SW 1271 (cell line): Measurements from ENCODE around the gene PLSCR2.
"Not testable (repeated sequence)": the region's sequence is repeated elsewhere in the genome, so short reads cannot be mapped to it uniquely, and the experiment has no call there.

Source experiments
- DNase-seq, 2 experiments: peaks; one replicate each; lab custom pipeline; 2025; lab: John Stamatoyannopoulos, UW

The PLSCR2 gene

GRCh38 chr3:146469150-146470017, at the start of gene PLSCR2:
TSS of gene PLSCR2 (minus strand) at chr3:146469561. CDS start at chr3:146459904, 9,657 bp downstream.
- DNase-seq, result no peak

GRCh38 chr3:146517684-146518435, 48.5 kb upstream of the PLSCR2 start:
- DNase-seq, result no peak

- DNase-seq, result peak in 1 of 2 experiments; percentile 9
These were observed 44.2 kb upstream of the PLSCR2 start for GRCh38 chr3:146513386-146514051.

DNA sequence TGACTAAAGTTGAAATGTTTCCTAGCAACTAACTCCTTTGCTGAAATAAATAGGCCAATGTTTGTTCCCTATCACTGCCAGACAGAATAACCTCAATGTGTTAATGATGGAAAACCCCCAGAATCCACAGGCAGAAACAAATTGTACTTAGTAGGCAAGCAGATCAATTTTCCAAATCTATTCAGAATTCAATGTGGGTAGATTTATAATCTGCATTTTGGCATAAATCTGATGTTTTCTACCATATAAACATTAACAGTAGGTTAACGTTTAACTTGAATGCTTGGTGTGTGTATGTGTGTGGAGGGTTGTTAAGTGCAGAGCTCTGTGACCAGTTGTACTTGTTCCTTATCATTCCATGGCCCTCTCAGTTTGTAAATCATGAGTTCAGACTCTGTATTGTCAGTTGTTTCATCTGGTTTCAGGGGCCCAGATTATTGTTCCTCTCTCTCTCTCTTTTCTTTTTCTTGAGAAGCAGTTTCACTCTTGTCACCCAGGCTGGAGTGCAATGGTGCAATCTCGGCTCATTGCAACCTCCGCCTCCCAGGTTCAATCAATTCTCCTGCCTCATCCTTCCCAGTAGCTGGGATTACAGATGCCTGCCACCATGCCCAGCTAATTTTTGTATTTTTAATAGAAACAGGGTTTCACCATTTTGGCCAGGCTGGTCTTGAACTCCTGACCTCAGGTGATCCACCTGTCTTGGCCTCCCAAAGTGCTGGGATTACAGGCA, 42.2 kb upstream of the PLSCR2 start:
- DNase-seq, result no peak

DNA sequence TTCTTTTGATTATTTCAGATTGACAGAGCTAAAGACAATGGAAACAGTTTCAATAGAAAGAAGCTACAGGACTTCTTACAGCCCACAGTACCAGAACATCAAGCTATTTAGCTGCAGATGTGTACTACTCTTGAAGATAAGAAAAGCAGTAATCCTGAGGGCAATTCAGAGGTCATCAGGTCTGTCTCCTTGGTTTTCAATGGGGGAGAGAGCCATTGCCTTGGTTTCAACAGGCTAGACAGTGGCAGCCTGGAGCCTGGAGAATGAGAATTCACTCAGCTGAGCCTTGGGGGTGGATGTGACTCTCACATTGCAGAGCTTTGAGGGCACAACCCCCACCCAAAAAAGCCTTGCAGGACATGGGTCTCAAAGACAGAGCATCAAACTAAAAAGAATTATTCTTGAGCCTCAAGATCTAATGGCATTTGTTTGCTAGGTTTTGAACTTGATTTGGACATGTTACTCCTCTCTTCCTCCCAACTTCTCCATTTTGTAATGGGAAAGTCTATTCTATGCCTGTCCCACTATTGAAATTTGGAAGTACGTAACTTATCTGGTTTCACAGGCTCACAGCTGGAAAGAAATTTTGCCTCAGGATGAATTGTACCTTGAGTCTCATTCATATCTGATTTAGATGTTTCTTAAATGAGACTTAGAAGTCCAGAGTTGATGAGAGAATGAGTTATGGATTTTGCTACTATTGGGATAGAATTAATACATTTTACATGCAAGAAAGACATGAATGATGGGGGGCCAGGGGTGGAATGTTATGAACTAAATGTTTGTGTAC, 38.2 kb upstream of the PLSCR2 start:
- DNase-seq, result no peak

GRCh38 chr3:146505516-146505915, 36.2 kb upstream of the PLSCR2 start:
- DNase-seq, result no peak

GRCh38 chr3:146504498-146505197, 35.3 kb upstream of the PLSCR2 start:
- DNase-seq, result no peak

DNA sequence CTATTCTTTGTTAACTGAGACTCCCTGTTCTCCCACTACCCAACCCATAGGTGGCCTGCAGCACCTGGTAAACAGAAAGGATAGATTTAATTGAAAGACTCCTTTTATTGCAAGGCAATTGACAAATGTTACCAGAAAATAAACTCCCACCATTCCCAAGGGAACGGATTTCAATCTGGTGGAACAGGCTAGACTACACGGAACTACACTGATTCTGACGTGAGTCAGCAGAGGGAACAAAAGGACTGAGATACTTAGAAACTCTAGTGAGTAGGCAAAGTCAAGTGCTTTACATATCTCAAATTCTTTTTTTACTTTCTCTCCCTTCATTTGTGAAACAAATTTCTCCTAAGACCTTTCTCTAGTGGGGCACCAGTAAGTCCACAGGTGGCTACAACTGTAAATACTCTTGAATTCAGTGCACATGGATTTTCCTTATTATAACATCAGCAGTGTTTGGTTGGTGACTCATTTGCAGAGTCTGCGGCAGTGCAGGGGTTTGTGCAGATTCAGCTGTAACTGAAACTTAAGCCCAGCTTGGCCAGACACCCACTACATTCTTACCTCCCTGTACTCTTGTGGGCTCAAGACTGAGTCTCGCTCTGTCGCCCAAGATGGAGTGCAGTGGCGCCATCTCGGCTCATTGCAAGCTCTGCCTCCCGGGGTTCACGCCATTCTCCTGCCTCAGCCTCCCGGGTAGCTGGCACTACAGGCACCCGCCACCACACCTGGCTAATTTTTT, 34.3 kb upstream of the PLSCR2 start:
- no peak for DNase-seq

- DNase-seq, result no peak
These were observed 33.6 kb upstream of the PLSCR2 start for GRCh38 chr3:146502887-146503460.

DNA sequence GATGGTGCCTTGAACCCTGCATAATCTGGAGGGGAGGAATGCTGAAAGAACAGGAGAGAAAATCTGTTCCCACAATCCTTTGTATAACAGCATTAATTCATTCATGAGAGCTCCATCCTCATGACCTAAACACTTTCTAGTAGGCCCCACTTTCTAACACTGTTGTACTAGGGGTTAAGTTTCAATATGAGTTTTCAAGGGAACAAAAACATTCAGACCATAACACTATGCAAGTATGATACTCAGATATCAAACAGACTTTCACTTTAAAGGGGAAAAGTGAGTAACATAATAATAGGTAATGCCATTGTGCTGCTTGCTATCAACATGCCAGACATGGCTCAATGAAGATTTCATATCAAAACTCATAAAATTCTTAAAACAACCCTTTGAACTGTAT, 32.4 kb upstream of the PLSCR2 start:
- DNase-seq, result no peak

DNA sequence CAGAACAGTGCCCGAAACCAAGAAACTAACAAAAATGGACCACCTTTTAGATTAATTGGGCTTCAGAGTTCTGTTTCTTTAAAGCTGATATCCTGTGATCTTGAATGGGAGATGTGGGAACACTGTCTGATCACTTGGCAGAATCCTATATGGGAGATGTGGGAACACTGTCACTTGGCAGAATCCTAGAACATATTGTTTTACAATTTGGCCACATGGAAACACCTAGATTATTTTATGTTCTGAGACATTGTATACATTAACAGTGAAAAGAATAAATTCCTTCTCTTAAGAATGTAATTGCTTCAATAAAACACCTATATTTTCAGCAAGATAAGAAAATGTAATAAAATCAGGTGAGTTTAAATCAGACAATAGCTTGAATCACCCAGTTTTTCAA, 30.3 kb upstream of the PLSCR2 start:
- no peak for DNase-seq

- no peak for DNase-seq
These were observed 28.8 kb upstream of the PLSCR2 start for GRCh38 chr3:146498002-146498736.

GRCh38 chr3:146497145-146497843, 27.9 kb upstream of the PLSCR2 start:
- not testable (repeated sequence) for DNase-seq

DNA sequence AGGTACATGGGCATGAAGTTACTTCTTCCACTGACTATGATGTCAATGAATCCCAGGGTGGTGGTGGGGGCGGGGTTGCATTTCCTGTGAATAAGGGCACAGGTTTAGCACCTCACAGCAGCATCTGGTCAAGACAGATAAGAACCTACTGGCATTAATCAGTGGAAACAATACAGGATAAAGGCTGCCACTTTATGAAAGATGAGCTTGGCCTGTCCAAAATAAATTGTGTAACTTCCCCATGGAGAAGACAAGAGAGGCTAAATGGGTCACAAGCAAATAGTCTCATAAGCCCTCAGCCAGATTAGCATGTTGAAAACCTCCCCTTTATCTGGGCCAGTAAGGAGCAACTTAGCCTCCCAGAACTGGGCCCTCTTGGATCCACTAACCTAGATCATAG, 27.4 kb upstream of the PLSCR2 start:
- DNase-seq, result no peak

DNA sequence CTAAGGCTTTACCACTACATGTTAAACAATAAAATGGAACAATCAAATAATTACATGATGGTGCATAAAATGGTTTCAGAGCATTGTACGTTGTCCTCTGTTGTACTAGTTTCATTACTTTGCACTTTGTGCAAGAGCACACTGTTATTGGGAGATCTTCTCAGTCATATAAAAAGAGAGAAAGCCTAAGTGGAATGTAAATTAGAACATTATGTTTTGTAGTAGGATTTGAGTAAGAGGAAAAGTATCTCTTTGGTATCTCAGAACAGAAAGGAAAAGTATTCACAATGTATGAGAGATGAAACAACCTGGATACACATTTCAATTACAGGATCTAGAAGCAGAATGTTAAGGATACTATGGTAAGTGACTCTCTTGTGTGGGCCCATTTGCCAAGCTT, 26.9 kb upstream of the PLSCR2 start:
- DNase-seq, result no peak

DNA sequence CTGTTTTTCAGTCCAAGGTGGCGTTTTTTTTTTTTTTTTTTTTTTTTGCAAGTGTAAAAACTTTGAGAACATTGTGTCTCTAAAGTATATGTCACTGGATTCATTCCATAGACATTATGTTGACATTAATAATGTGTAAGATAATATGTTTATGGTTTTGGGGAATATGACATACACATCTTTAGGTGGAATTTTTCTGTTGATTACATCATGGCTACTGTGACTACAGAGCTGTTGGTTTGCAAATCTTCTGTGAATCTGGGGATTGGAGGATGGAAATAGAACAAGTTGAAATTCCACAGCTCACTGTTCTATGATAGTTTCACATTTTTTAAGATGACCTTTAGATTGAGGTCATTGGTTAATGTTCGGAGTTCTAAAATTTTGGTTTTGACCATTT, 24.4 kb upstream of the PLSCR2 start:
- no peak for DNase-seq

DNA sequence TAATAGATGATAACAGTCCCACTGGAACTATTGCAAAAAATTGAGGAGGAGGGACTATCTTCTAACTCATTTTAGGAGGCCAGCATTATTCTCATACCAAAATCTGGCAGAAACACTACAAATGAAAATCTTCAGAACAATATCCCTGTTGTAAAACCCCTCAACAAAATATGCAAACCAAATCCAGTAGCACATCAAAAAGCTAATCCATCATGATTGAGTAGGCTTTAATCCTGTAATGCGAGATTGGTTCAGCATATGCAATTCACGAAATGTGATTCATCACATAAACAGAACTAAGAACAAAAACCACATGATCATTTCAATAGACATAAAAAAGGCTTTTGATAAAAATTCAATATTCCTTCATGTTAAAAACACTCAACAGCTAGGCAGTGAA, 23.9 kb upstream of the PLSCR2 start:
- DNase-seq, result no peak

DNA sequence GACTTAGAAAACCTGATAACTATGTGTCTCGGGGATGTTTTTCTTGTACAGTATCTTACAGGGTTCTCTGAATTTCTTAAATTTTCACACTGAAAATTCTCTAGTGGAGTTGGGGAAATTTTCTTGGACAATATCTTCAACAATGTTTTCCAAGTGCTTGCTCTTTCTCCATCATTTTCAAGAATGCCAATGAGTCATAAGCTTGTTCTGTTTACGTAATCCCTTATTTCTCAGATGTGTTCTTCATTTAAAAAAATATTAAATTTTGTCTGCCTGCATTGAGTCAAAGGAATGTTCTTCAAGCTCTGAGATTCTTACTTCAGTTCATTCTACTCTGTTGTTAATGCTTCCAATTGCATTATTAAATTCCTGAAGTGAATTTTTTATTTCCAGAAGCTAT, 21.9 kb upstream of the PLSCR2 start:
- DNase-seq, result no peak
